HG02981 (cell line): Measurements from ENCODE around the gene PPT2.
A peak's percentile ranks its signal among the peaks of the same experiment; 100 is the strongest.
"Not testable (repeated sequence)": the region's sequence is repeated elsewhere in the genome, so short reads cannot be mapped to it uniquely, and the experiment has no call there.

ENCODE experiments used
- ATAC-seq: cut with Tn5 transposase; IDR thresholded peaks from one replicate; pipeline ENCODE4 v1.9.1; 2021; ENCODE audit warnings: mild to moderate bottlenecking, moderate library complexity; ENCODE audit not compliant: unreplicated experiment

Gene PPT2

GRCh38 chr6:32188381-32189068 lies 34.6 kb downstream of the PPT2 start:
- ATAC-seq, result no peak

GRCh38 chr6:32189069-32189741 lies 35.3 kb downstream of the PPT2 start:
- no peak for ATAC-seq

GRCh38 chr6:32189742-32190053 lies 35.8 kb downstream of the PPT2 start:
- ATAC-seq, result no peak

- peak; percentile 51 for ATAC-seq
These were observed 36.3 kb downstream of the PPT2 start, which contains the start of gene PBX2 for GRCh38 chr6:32190054-32190851. TSS of gene PBX2 (minus strand) at chr6:32190202. CDS start at chr6:32189915, 287 bp downstream.

GRCh38 chr6:32190911-32191677 lies 37.2 kb downstream of the PPT2 start:
- ATAC-seq, result no peak

GRCh38 chr6:32191696-32192607 lies 38.0 kb downstream of the PPT2 start:
- ATAC-seq, result no peak

GRCh38 chr6:32192608-32193039 lies 38.7 kb downstream of the PPT2 start, which contains the start of gene GPSM3:
TSS of gene GPSM3 (minus strand) at chr6:32192643. CDS start at chr6:32192513, 130 bp downstream.
- ATAC-seq, result no peak

GRCh38 chr6:32193096-32193495 lies 39.2 kb downstream of the PPT2 start:
- ATAC-seq, result not testable (repeated sequence)

GRCh38 chr6:32194388-32194787 lies 40.4 kb downstream of the PPT2 start:
- no peak for ATAC-seq

- no peak for ATAC-seq
These were observed 41.1 kb downstream of the PPT2 start for GRCh38 chr6:32194825-32195651.

GRCh38 chr6:32195652-32195901 lies 41.6 kb downstream of the PPT2 start:
- ATAC-seq, result peak; percentile 77

- ATAC-seq, result peak; percentile 71
These were observed 42.2 kb downstream of the PPT2 start for GRCh38 chr6:32195902-32196681.

GRCh38 chr6:32196682-32197616 lies 43.0 kb downstream of the PPT2 start:
- ATAC-seq, result no peak

- ATAC-seq, result no peak
These were observed 44.4 kb downstream of the PPT2 start for GRCh38 chr6:32198345-32198696.

- ATAC-seq, result no peak
These were observed 44.9 kb downstream of the PPT2 start for GRCh38 chr6:32198866-32199265.

- ATAC-seq, result no peak
These were observed 47.0 kb downstream of the PPT2 start for GRCh38 chr6:32200711-32201475.

GRCh38 chr6:32202186-32202585 lies 48.2 kb downstream of the PPT2 start:
- no peak for ATAC-seq
